NOMO-1 treated with DMSO at 0.1 percent for 48 hours (cell line): ENCODE data around the gene RNF2.
"Not testable (repeated sequence)": the region's sequence is repeated elsewhere in the genome, so short reads cannot be mapped to it uniquely, and the experiment has no call there.

ENCODE experiments used
- DNase-seq: peaks from one replicate; lab custom pipeline; 2025; ENCODE audit not compliant: unreplicated experiment; lab: John Stamatoyannopoulos, UW

Gene RNF2

GRCh38 chr1:185049670-185050069 is 4.3 kb downstream of the RNF2 start:
- DNase-seq, result no peak

GRCh38 chr1:185050823-185051451 is 5.6 kb downstream of the RNF2 start:
- DNase-seq, result peak; percentile 34

- DNase-seq, result no peak
Measured at GRCh38 chr1:185053204-185053603, 7.8 kb downstream of the RNF2 start.

- DNase-seq, result no peak
Measured at GRCh38 chr1:185054365-185055060, 9.2 kb downstream of the RNF2 start.

- DNase-seq, result no peak
Measured at GRCh38 chr1:185058110-185058509, 12.8 kb downstream of the RNF2 start.

GRCh38 chr1:185058876-185059275 is 13.5 kb downstream of the RNF2 start:
- DNase-seq, result no peak

GRCh38 chr1:185059950-185060571 is 14.7 kb downstream of the RNF2 start:
- no peak for DNase-seq

- peak; percentile 53 for DNase-seq
Measured at GRCh38 chr1:185062710-185063370, 17.5 kb downstream of the RNF2 start.

GRCh38 chr1:185063719-185064118 is 18.4 kb downstream of the RNF2 start:
- DNase-seq, result no peak

- not testable (repeated sequence) for DNase-seq
Measured at GRCh38 chr1:185065006-185065405, 19.6 kb downstream of the RNF2 start.

- DNase-seq, result no peak
Measured at GRCh38 chr1:185066181-185066580, 20.8 kb downstream of the RNF2 start.

GRCh38 chr1:185068341-185068740 is 23.0 kb downstream of the RNF2 start:
- no peak for DNase-seq

- DNase-seq, result no peak
Measured at GRCh38 chr1:185069202-185069772, 23.9 kb downstream of the RNF2 start.

- DNase-seq, result no peak
Measured at GRCh38 chr1:185070051-185070450, 24.7 kb downstream of the RNF2 start.

- no peak for DNase-seq
Measured at GRCh38 chr1:185073725-185074124, 28.4 kb downstream of the RNF2 start.

GRCh38 chr1:185074307-185074706 is 28.9 kb downstream of the RNF2 start:
- no peak for DNase-seq

GRCh38 chr1:185075476-185075875 is 30.1 kb downstream of the RNF2 start:
- no peak for DNase-seq

GRCh38 chr1:185077374-185077773 is 32.0 kb downstream of the RNF2 start:
- no peak for DNase-seq

- DNase-seq, result no peak
Measured at GRCh38 chr1:185080422-185080821, 35.1 kb downstream of the RNF2 start.

- DNase-seq, result no peak
Measured at GRCh38 chr1:185083818-185084217, 38.5 kb downstream of the RNF2 start.

GRCh38 chr1:185087101-185087500 is 41.7 kb downstream of the RNF2 start:
- DNase-seq, result no peak
